Trophoblast cell (in vitro differentiated cells and primary cell): ENCODE data around the gene CHST11.
A peak's percentile ranks its signal among the peaks of the same experiment; 100 is the strongest.

Experiments
- DNase-seq, 2 donors: peaks; one replicate each; pipeline ENCODE4 v3.0.0-alpha.2; 2016
- H2AFZ ChIP-seq: 2 replicates; pipeline ENCODE4 v1.6.1; 2013; ENCODE audit warnings: low read length, moderate library complexity, mild to moderate bottlenecking; ENCODE audit not compliant: insufficient read depth, poor library complexity
- H2AK5ac ChIP-seq: 2 replicates; pipeline ENCODE4 v1.6.1; 2013; ENCODE audit warnings: mild to moderate bottlenecking, low read length
- H2BK120ac ChIP-seq: 2 replicates; pipeline ENCODE4 v1.6.1; 2013; ENCODE audit warnings: low read length, mild to moderate bottlenecking, moderate library complexity; ENCODE audit not compliant: insufficient read depth, poor library complexity
- H2BK12ac ChIP-seq: 2 replicates; pipeline ENCODE4 v1.6.1; 2013; ENCODE audit warnings: mild to moderate bottlenecking, low read length, moderate library complexity
- H2BK5ac ChIP-seq: 2 replicates; pipeline ENCODE4 v1.6.1; 2013; ENCODE audit warnings: low read length, low read depth, moderate library complexity, mild to moderate bottlenecking; ENCODE audit not compliant: poor library complexity
- H3K14ac ChIP-seq: 2 replicates; pipeline ENCODE4 v1.6.1; 2013; ENCODE audit warnings: mild to moderate bottlenecking, low read length
- H3K18ac ChIP-seq: 2 replicates; pipeline ENCODE4 v1.6.1; 2013; ENCODE audit warnings: mild to moderate bottlenecking, low read length
- H3K23ac ChIP-seq: 2 replicates; pipeline ENCODE4 v1.6.1; 2013; ENCODE audit warnings: low read length
- H3K27ac ChIP-seq: 2 replicates; pipeline ENCODE4 v1.5.1; 2013; ENCODE audit warnings: low read depth, mild to moderate bottlenecking, inconsistent platforms, low read length, moderate library complexity
- H3K27me3 ChIP-seq: 2 replicates; pipeline ENCODE4 v1.6.1; 2013; ENCODE audit warnings: inconsistent platforms, mild to moderate bottlenecking, low read length, moderate library complexity; ENCODE audit not compliant: insufficient read depth
- H3K36me3 ChIP-seq, 2 experiments: 1 replicate in 1 of 2; 2 replicates in 1 of 2; pipeline ENCODE4 v1.6.1; 2013; ENCODE audit warnings: low read length in 2 of 2, mild to moderate bottlenecking in 2 of 2, moderate library complexity in 1 of 2; ENCODE audit not compliant: insufficient read depth in 2 of 2, control insufficient read depth in 1 of 2
- H3K4ac ChIP-seq: 2 replicates; pipeline ENCODE4 v1.6.1; 2013; ENCODE audit warnings: low read depth, mild to moderate bottlenecking, low read length, moderate library complexity
- H3K4me1 ChIP-seq, 2 experiments: 1 replicate in 1 of 2; 2 replicates in 1 of 2; pipeline ENCODE4 v1.6.1; 2013; ENCODE audit warnings: low read length in 2 of 2, mild to moderate bottlenecking in 2 of 2, moderate library complexity in 1 of 2; ENCODE audit not compliant: insufficient read depth in 2 of 2, control insufficient read depth in 1 of 2
- H3K4me2 ChIP-seq: 2 replicates; pipeline ENCODE4 v1.6.1; 2013; ENCODE audit warnings: inconsistent platforms, mild to moderate bottlenecking, low read length, moderate library complexity
- H3K4me3 ChIP-seq: 2 replicates; pipeline ENCODE4 v1.5.1; 2013; ENCODE audit warnings: mild to moderate bottlenecking, low read depth, low read length, inconsistent platforms
- H3K79me1 ChIP-seq: one replicate; pipeline ENCODE4 v1.6.1; 2013; ENCODE audit warnings: low read length
- H3K79me2 ChIP-seq: 2 replicates; pipeline ENCODE4 v1.6.1; 2013; ENCODE audit warnings: low read length, mild to moderate bottlenecking; ENCODE audit not compliant: control insufficient read depth, insufficient read depth, poor library complexity
- H3K9ac ChIP-seq: 2 replicates; pipeline ENCODE4 v1.6.1; 2013; ENCODE audit warnings: mild to moderate bottlenecking, low read length
- H3K9me3 ChIP-seq: 2 replicates; pipeline ENCODE4 v1.6.1; 2013; ENCODE audit warnings: low read depth, mild to moderate bottlenecking, control low read depth, inconsistent platforms, low read length; ENCODE audit not compliant: insufficient read depth
- H4K12ac ChIP-seq: 2 replicates; pipeline ENCODE4 v1.6.1; 2013; ENCODE audit warnings: low read depth, mild to moderate bottlenecking, low read length, moderate library complexity
- H4K8ac ChIP-seq: 2 replicates; pipeline ENCODE4 v1.6.1; 2013; ENCODE audit warnings: low read depth, mild to moderate bottlenecking, low read length, moderate library complexity
- H4K91ac ChIP-seq: one replicate; pipeline ENCODE4 v1.6.1; 2013; ENCODE audit warnings: low read depth, mild to moderate bottlenecking, low read length, moderate library complexity
- WGBS: extraction: QIAGEN DNeasy Blood & Tissue Kit; methylation state at CpG from one replicate; pipeline ENCODE4 v1.1.7; 2013; ENCODE audit warnings: missing lambda C conversion rate; ENCODE audit not compliant: insufficient read length, insufficient coverage; ENCODE audit errors: extremely low coverage; 5-methylcytosine and 5-hydroxymethylcytosine counted together

The CHST11 gene

DNA sequence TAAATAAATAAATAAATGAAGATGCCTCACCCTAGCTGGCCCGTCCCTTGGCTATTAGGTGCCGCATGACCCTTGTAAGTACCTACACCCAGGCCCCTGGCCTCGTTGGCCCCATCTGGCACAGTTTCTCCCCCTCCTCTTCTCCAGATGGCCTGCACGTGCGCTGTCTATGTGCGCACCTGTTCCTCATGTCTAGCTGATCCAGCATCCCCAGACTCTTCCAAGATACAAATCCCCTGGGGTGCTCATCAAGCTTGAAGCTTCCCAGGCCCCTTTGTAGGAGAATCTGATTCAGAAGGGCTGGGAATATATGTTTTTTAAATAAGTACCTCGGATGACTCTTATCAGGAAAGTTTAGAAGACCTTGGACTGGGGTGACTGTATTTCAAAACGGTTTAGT lies 133.3 kb downstream of the CHST11 start:
- Histone ChIP-seq H2BK120ac (no peak overlapping the region), H2AFZ (no peak overlapping the region), H3K9ac (no peak overlapping the region), H3K79me2 (no peaks in the 10 kb centered on the region), H3K4me1 (peaks cover 21 to 32% of the 10 kb centered on the region in 2 experiments), H4K91ac (peak overlapping the region; percentile 39), H3K27ac (no peak overlapping the region), H3K14ac (no peak overlapping the region), H3K4ac (no peak overlapping the region), H3K79me1 (peaks cover 20% of the 10 kb centered on the region), H2BK5ac (no peak overlapping the region), H2AK5ac (no peak overlapping the region), H3K23ac (no peak overlapping the region), H3K18ac (no peak overlapping the region), H3K4me3 (no peak overlapping the region), H4K12ac (no peak overlapping the region), H4K8ac (no peak overlapping the region), H3K36me3 (no peaks in the 10 kb centered on the region), H3K4me2 (no peak overlapping the region), H2BK12ac (peak overlapping the region; percentile 46), H3K9me3 (no peaks in the 10 kb centered on the region), H3K27me3 (no peaks in the 10 kb centered on the region)
- no CpG with 5 or more reads among the region's 8 CpGs for WGBS
- no peak for DNase-seq

DNA sequence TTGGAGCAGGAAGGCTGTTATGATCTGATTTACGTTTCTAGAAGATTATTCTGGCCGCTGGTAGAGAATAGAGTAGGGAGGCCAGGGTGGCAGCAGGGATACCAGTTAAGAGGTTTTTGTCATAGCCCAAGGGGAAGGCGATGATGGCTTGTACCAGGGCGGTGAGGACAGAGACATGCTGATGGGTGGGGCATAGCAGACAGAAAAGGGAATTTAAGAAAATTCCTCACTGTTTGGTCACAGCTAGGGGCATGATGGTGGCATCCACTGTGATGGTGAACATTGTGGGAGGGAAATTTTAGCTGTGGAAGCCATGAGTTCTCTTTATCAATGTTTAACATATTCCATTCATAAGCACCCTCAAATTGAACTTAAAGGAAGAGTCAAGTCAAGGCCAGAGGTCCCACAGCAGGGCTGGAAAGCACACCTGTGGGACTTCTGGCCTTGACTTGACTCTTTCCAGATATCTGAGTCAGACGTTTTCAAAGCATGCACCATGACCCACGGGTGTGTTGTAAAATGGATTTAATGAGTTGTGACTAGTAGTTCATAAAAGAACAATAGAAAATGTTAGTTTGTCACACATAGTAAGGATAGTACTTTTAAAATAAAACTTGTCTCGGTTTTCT lies 134.6 kb downstream of the CHST11 start:
- H3K79me2 ChIP-seq, result peaks cover 2% of the 10 kb centered on the region
- H2AFZ ChIP-seq, result no peak overlapping the region
- H4K8ac ChIP-seq, result no peak overlapping the region
- H3K36me3 ChIP-seq, result no peaks in the 10 kb centered on the region
- H3K79me1 ChIP-seq, result peaks cover 17% of the 10 kb centered on the region
- H3K18ac ChIP-seq, result no peak overlapping the region
- no peak overlapping the region for H3K9ac ChIP-seq
- no CpG with 5 or more reads among the region's 7 CpGs for WGBS
- no peak overlapping the region for H3K4me3 ChIP-seq
- no peak overlapping the region for H3K23ac ChIP-seq
- H2AK5ac ChIP-seq, result no peak overlapping the region
- H3K4me2 ChIP-seq, result no peak overlapping the region
- no peak overlapping the region for H4K91ac ChIP-seq
- DNase-seq, result peak; percentile 51 to 74
- no peak overlapping the region for H2BK120ac ChIP-seq
- H2BK12ac ChIP-seq, result no peak overlapping the region
- no peaks in the 10 kb centered on the region for H3K27me3 ChIP-seq
- no peak overlapping the region for H3K27ac ChIP-seq
- peaks cover 24 to 34% of the 10 kb centered on the region in 2 experiments for H3K4me1 ChIP-seq
- H4K12ac ChIP-seq, result no peak overlapping the region
- no peak overlapping the region for H3K4ac ChIP-seq
- no peak overlapping the region for H3K14ac ChIP-seq
- H3K9me3 ChIP-seq, result no peaks in the 10 kb centered on the region
- no peak overlapping the region for H2BK5ac ChIP-seq

DNA sequence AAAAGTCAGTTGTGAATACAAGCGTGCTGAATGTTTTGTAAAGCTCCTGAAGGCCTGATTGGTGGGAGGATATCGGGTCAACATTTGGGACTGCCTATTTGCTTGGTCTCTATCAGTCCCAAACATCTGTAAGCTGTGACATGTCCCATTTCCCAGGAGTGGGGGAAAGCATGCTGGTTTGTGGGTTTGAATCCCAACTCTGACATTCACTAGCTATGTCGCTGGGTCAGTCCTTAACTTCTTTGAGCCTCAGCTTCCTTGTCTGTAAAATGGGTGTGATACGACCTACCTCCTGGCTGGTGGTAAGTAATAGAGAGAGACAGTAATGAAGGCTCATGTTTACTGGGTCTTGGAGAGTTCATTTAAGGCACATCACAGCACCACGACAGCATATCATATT lies 136.7 kb downstream of the CHST11 start:
- H3K9me3 ChIP-seq, result no peaks in the 10 kb centered on the region
- no peaks in the 10 kb centered on the region for H3K36me3 ChIP-seq
- H4K8ac ChIP-seq, result no peak overlapping the region
- H3K18ac ChIP-seq, result no peak overlapping the region
- DNase-seq, result no peak
- no peaks in the 10 kb centered on the region for H3K27me3 ChIP-seq
- no peak overlapping the region for H3K9ac ChIP-seq
- no peak overlapping the region for H2BK120ac ChIP-seq
- no CpG with 5 or more reads among the region's 5 CpGs for whole genome bisulfite sequencing
- no peak overlapping the region for H3K4me3 ChIP-seq
- H4K91ac ChIP-seq, result no peak overlapping the region
- no peak overlapping the region for H4K12ac ChIP-seq
- peaks cover 34 to 42% of the 10 kb centered on the region in 2 experiments for H3K4me1 ChIP-seq
- H3K4me2 ChIP-seq, result no peak overlapping the region
- H2AFZ ChIP-seq, result no peak overlapping the region
- peaks cover 20% of the 10 kb centered on the region for H3K79me1 ChIP-seq
- no peak overlapping the region for H3K4ac ChIP-seq
- no peak overlapping the region for H3K23ac ChIP-seq
- H3K27ac ChIP-seq, result no peak overlapping the region
- peaks cover 7% of the 10 kb centered on the region for H3K79me2 ChIP-seq
- H2BK5ac ChIP-seq, result no peak overlapping the region
- H3K14ac ChIP-seq, result no peak overlapping the region
- H2BK12ac ChIP-seq, result no peak overlapping the region
- no peak overlapping the region for H2AK5ac ChIP-seq

DNA sequence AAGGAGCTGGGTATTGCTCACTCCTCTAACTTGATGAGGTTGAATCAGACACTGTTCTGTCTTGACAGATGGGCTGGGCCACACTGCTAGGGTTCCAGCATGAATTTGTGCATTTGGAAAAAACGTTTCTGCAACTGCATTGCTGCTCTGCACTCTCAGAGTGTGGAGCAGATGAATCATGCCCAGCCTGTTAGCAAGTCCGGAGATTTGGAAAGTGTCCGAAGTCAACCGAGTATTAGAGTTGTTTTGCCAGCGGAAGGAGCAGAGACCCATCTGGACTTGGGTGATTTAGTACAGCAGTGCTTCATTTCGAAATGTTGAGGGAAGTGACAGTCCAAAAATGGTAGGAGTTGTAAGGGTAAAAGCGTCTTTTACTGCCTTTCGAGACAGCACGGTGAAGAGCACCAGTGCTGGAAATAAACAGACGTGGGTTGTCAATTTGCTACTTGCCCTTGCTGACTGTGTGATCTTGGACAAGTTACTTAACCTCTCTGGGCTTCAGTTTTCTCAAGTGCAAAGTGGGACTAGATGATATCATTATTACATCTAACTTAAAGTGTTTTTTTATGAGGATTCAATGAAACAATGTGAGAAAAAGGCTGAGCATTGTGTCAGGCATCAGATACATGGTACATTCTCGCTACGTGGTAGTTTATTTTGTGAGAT lies 139.5 kb downstream of the CHST11 start:
- Histone ChIP-seq H2BK120ac (peak overlapping the region; percentile 93), H3K79me1 (peaks cover 21% of the 10 kb centered on the region), H3K14ac (peak overlapping the region; percentile 64), H4K8ac (peak overlapping the region; percentile 74), H2AFZ (no peak overlapping the region), H3K79me2 (peaks cover 7% of the 10 kb centered on the region), H3K4me2 (peak overlapping the region; percentile 23), H3K9me3 (no peaks in the 10 kb centered on the region), H3K9ac (no peak overlapping the region), H3K18ac (peak overlapping the region; percentile 84), H2BK5ac (peak overlapping the region; percentile 87), H3K4me3 (no peak overlapping the region), H3K27me3 (no peaks in the 10 kb centered on the region), H3K4ac (peak overlapping the region; percentile 82), H2BK12ac (peak overlapping the region; percentile 95), H3K4me1 (peaks cover 33 to 34% of the 10 kb centered on the region in 2 experiments), H3K27ac (peak overlapping the region; percentile 67), H3K36me3 (no peaks in the 10 kb centered on the region), H2AK5ac (peak overlapping the region; percentile 89), H3K23ac (no peak overlapping the region), H4K12ac (no peak overlapping the region), H4K91ac (peak overlapping the region; percentile 83)
- WGBS, result no CpG with 5 or more reads among the region's 12 CpGs
- DNase-seq, result peak in 1 of 2 donors; percentile 37
